ENCODE measurements around the gene TMEM161A.

DNA sequence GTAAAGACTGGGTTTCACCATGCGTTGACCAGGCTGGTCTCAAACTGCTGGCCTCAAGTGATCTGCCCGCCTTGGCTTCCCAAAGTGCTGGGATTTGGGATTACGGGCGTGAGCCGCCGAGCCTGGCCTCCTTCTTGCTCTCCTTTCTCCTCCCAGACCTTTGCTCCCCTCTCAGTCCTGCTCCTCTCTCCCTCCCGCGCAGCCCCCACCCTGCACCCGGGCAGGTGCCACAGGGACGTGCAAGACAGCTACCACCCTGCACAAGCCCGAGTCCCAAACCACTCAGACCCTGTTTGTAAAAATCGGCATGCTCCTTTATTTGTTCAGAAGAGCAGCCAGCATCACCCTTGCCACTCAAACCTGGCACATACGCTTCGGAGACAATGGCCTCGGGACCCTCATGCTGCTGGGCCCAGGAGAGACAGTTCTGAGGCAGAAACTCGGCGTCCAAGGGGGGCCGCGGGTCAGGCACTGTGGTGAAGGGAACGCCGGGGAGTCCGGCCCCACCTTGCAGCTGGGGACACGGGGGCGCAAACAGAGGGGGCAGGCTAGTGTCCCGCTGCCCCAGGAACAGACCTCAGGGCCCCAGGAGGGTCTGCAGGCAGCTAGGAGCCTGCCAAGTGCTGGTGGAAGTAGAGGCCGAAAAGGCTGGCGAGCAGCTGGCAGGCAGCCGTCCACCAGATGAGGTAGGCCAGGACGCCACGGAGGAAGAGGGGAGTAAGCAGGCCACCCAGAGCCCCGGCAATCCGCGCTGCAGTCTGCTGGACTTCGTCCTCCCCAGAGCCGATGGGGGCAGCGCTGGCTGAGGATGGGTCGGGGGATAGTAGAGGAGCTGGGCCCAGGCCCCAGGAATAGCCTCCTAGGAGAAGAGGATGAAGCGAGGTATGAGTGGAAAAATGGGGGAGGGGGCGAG lies 18.7 kb downstream of the TMEM161A start:
- TF ChIP-seq, protein P1, sequence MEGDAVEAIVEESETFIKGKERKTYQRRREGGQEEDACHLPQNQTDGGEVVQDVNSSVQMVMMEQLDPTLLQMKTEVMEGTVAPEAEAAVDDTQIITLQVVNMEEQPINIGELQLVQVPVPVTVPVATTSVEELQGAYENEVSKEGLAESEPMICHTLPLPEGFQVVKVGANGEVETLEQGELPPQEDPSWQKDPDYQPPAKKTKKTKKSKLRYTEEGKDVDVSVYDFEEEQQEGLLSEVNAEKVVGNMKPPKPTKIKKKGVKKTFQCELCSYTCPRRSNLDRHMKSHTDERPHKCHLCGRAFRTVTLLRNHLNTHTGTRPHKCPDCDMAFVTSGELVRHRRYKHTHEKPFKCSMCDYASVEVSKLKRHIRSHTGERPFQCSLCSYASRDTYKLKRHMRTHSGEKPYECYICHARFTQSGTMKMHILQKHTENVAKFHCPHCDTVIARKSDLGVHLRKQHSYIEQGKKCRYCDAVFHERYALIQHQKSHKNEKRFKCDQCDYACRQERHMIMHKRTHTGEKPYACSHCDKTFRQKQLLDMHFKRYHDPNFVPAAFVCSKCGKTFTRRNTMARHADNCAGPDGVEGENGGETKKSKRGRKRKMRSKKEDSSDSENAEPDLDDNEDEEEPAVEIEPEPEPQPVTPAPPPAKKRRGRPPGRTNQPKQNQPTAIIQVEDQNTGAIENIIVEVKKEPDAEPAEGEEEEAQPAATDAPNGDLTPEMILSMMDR (conservative IDR thresholded peaks at IDR 0.05; ENCODE audit: low read depth in 2 of 2): no peak
- no peak for TF ChIP-seq JUNB (IDR thresholded peaks at IDR 0.05; ENCODE audit: unreplicated experiment)
- TF ChIP-seq EZH2phosphoT487 (IDR thresholded peaks at IDR 0.05; ENCODE audit: unreplicated experiment): no peak
- no peak for TF ChIP-seq EZH2 (IDR thresholded peaks at IDR 0.05; ENCODE audit: low read depth, unreplicated experiment)
- no peak for TF ChIP-seq CREB1 (CRISPR knock-in tag; IDR thresholded peaks at IDR 0.05; ENCODE audit: low read depth)
- TF ChIP-seq POLR2AphosphoS5 (IDR thresholded peaks at IDR 0.05; ENCODE audit: low read depth): no peak
- TF ChIP-seq, protein P2, sequence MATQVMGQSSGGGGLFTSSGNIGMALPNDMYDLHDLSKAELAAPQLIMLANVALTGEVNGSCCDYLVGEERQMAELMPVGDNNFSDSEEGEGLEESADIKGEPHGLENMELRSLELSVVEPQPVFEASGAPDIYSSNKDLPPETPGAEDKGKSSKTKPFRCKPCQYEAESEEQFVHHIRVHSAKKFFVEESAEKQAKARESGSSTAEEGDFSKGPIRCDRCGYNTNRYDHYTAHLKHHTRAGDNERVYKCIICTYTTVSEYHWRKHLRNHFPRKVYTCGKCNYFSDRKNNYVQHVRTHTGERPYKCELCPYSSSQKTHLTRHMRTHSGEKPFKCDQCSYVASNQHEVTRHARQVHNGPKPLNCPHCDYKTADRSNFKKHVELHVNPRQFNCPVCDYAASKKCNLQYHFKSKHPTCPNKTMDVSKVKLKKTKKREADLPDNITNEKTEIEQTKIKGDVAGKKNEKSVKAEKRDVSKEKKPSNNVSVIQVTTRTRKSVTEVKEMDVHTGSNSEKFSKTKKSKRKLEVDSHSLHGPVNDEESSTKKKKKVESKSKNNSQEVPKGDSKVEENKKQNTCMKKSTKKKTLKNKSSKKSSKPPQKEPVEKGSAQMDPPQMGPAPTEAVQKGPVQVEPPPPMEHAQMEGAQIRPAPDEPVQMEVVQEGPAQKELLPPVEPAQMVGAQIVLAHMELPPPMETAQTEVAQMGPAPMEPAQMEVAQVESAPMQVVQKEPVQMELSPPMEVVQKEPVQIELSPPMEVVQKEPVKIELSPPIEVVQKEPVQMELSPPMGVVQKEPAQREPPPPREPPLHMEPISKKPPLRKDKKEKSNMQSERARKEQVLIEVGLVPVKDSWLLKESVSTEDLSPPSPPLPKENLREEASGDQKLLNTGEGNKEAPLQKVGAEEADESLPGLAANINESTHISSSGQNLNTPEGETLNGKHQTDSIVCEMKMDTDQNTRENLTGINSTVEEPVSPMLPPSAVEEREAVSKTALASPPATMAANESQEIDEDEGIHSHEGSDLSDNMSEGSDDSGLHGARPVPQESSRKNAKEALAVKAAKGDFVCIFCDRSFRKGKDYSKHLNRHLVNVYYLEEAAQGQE (IDR thresholded peaks at IDR 0.05; ENCODE audit: unreplicated experiment): no peak
- TF ChIP-seq, protein P3, sequence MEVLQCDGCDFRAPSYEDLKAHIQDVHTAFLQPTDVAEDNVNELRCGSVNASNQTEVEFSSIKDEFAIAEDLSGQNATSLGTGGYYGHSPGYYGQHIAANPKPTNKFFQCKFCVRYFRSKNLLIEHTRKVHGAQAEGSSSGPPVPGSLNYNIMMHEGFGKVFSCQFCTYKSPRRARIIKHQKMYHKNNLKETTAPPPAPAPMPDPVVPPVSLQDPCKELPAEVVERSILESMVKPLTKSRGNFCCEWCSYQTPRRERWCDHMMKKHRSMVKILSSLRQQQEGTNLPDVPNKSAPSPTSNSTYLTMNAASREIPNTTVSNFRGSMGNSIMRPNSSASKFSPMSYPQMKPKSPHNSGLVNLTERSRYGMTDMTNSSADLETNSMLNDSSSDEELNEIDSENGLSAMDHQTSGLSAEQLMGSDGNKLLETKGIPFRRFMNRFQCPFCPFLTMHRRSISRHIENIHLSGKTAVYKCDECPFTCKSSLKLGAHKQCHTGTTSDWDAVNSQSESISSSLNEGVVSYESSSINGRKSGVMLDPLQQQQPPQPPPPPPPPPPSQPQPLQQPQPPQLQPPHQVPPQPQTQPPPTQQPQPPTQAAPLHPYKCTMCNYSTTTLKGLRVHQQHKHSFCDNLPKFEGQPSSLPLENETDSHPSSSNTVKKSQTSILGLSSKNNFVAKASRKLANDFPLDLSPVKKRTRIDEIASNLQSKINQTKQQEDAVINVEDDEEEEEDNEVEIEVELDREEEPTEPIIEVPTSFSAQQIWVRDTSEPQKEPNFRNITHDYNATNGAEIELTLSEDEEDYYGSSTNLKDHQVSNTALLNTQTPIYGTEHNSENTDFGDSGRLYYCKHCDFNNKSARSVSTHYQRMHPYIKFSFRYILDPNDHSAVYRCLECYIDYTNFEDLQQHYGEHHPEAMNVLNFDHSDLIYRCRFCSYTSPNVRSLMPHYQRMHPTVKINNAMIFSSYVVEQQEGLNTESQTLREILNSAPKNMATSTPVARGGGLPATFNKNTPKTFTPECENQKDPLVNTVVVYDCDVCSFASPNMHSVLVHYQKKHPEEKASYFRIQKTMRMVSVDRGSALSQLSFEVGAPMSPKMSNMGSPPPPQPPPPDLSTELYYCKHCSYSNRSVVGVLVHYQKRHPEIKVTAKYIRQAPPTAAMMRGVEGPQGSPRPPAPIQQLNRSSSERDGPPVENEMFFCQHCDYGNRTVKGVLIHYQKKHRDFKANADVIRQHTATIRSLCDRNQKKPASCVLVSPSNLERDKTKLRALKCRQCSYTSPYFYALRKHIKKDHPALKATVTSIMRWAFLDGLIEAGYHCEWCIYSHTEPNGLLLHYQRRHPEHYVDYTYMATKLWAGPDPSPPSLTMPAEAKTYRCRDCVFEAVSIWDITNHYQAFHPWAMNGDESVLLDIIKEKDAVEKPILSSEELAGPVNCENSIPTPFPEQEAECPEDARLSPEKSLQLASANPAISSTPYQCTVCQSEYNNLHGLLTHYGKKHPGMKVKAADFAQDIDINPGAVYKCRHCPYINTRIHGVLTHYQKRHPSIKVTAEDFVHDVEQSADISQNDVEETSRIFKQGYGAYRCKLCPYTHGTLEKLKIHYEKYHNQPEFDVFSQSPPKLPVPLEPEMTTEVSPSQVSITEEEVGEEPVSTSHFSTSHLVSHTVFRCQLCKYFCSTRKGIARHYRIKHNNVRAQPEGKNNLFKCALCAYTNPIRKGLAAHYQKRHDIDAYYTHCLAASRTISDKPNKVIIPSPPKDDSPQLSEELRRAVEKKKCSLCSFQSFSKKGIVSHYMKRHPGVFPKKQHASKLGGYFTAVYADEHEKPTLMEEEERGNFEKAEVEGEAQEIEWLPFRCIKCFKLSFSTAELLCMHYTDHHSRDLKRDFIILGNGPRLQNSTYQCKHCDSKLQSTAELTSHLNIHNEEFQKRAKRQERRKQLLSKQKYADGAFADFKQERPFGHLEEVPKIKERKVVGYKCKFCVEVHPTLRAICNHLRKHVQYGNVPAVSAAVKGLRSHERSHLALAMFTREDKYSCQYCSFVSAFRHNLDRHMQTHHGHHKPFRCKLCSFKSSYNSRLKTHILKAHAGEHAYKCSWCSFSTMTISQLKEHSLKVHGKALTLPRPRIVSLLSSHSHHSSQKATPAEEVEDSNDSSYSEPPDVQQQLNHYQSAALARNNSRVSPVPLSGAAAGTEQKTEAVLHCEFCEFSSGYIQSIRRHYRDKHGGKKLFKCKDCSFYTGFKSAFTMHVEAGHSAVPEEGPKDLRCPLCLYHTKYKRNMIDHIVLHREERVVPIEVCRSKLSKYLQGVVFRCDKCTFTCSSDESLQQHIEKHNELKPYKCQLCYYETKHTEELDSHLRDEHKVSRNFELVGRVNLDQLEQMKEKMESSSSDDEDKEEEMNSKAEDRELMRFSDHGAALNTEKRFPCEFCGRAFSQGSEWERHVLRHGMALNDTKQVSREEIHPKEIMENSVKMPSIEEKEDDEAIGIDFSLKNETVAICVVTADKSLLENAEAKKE (CRISPR knock-in tag; IDR thresholded peaks at IDR 0.05): no peak

Measured in GM23338 (cell line).